OCI-LY1 (cell line): ENCODE results near the gene NRDE2.

Experiments used
- H2AFZ ChIP-seq: fragments of 200-600 bp; sonication (generic), shearing (Covaris generic); 2 replicates; pipeline ENCODE4 v1.6.0; 2014; ENCODE audit warnings: antibody characterized with exemption, mild to moderate bottlenecking, low read length
- H3F3A ChIP-seq: fragments of 200-600 bp; sonication (generic), shearing (Covaris generic); 2 replicates; pipeline ENCODE4 v1.6.0; 2014; ENCODE audit warnings: mild to moderate bottlenecking, antibody characterized with exemption, low read length, moderate library complexity; ENCODE audit not compliant: insufficient read depth
- H3K27ac ChIP-seq: fragments of 200-600 bp; sonication (generic); 2 replicates; pipeline ENCODE4 v1.5.1; 2014; ENCODE audit warnings: low read length, mixed run types, mild to moderate bottlenecking, low read depth; ENCODE audit not compliant: poor library complexity, severe bottlenecking
- H3K27me3 ChIP-seq: fragments of 200-600 bp; sonication (generic); 2 replicates; pipeline ENCODE4 v1.6.0; 2014; ENCODE audit warnings: antibody characterized with exemption, mild to moderate bottlenecking, low read length, moderate library complexity; ENCODE audit not compliant: insufficient read depth
- H3K36me3 ChIP-seq: fragments of 200-600 bp; sonication (generic); 2 replicates; pipeline ENCODE4 v1.6.1; 2014; ENCODE audit warnings: mild to moderate bottlenecking, antibody characterized with exemption, low read length, moderate library complexity, mixed read lengths; ENCODE audit not compliant: insufficient read depth
- H3K4me1 ChIP-seq: fragments of 200-600 bp; sonication (generic); 2 replicates; pipeline ENCODE4 v1.5.1; 2014; ENCODE audit warnings: mild to moderate bottlenecking, low read length, moderate library complexity; ENCODE audit not compliant: insufficient read depth, severe bottlenecking
- H3K4me2 ChIP-seq: fragments of 200-600 bp; sonication (generic), shearing (Covaris generic); 2 replicates; pipeline ENCODE4 v1.6.1; 2014; ENCODE audit warnings: low read length
- H3K4me3 ChIP-seq: fragments of 200-600 bp; sonication (generic); 2 replicates; pipeline ENCODE4 v1.5.1; 2014; ENCODE audit warnings: low read length, low read depth, mild to moderate bottlenecking, mixed read lengths; ENCODE audit not compliant: poor library complexity, severe bottlenecking
- H3K79me2 ChIP-seq: fragments of 200-600 bp; shearing (Covaris generic); 2 replicates; pipeline ENCODE4 v1.6.1; 2016; ENCODE audit warnings: mixed run types, low read length, mixed read lengths; ENCODE audit not compliant: insufficient read depth
- H3K9ac ChIP-seq: fragments of 200-600 bp; sonication (generic), shearing (Covaris generic); 2 replicates; pipeline ENCODE4 v1.6.1; 2014; ENCODE audit warnings: mild to moderate bottlenecking, low read length, mixed read lengths
- H3K9me2 ChIP-seq: fragments of 200-600 bp; sonication (generic), shearing (Covaris generic); 2 replicates; pipeline ENCODE4 v1.6.1; 2014; ENCODE audit warnings: low read depth, mild to moderate bottlenecking, low read length, mixed read lengths
- H3K9me3 ChIP-seq: fragments of 200-600 bp; shearing (Covaris generic); 2 replicates; pipeline ENCODE4 v1.6.1; 2014; ENCODE audit warnings: low read length, mixed read lengths
- H4K20me1 ChIP-seq: fragments of 200-600 bp; sonication (generic), shearing (Covaris generic); 2 replicates; pipeline ENCODE4 v1.6.0; 2016; ENCODE audit warnings: mild to moderate bottlenecking, low read length; ENCODE audit not compliant: insufficient read depth
- CTCF ChIP-seq: fragments of 200-600 bp; sonication (generic), shearing (Covaris generic); IDR thresholded peaks from 2 replicates; pipeline ENCODE4 v1.5.1; 2017; ENCODE audit warnings: mild to moderate bottlenecking, antibody characterized with exemption, low read length, moderate library complexity, mixed read lengths
- EZH2 ChIP-seq: fragments of 200-600 bp; sonication (generic), shearing (Covaris generic); IDR thresholded peaks from 2 replicates; pipeline ENCODE4 v1.8.0; 2017; ENCODE audit warnings: borderline replicate concordance, mixed run types, mild to moderate bottlenecking, antibody characterized with exemption, low read length, moderate library complexity, mixed read lengths

Gene NRDE2

GRCh38 chr14:90290337-90291011 is 41.3 kb downstream of the NRDE2 start:
- H3K4me3 ChIP-seq: no peak overlapping the region
- TF ChIP-seq EZH2 (no peak), CTCF (no peak)
- H3F3A ChIP-seq: no peaks in the 10 kb centered on the region
- no peaks in the 10 kb centered on the region for H3K27me3 ChIP-seq
- H3K9me3 ChIP-seq: no peaks in the 10 kb centered on the region
- no peaks in the 10 kb centered on the region for H3K9me2 ChIP-seq
- H3K4me2 ChIP-seq: no peak overlapping the region
- H3K27ac ChIP-seq: no peak overlapping the region
- peaks cover 66% of the 10 kb centered on the region for H3K36me3 ChIP-seq
- H3K79me2 ChIP-seq: no peaks in the 10 kb centered on the region
- no peaks in the 10 kb centered on the region for H4K20me1 ChIP-seq
- no peaks in the 10 kb centered on the region for H3K4me1 ChIP-seq
- no peak overlapping the region for H2AFZ ChIP-seq
- no peak overlapping the region for H3K9ac ChIP-seq

- Histone ChIP-seq H3F3A (no peaks in the 10 kb centered on the region), H3K9ac (no peak overlapping the region), H3K4me2 (no peak overlapping the region), H3K27ac (no peak overlapping the region), H3K9me3 (no peaks in the 10 kb centered on the region), H4K20me1 (no peaks in the 10 kb centered on the region), H2AFZ (no peak overlapping the region), H3K4me3 (no peak overlapping the region), H3K9me2 (no peaks in the 10 kb centered on the region), H3K79me2 (no peaks in the 10 kb centered on the region), H3K4me1 (no peaks in the 10 kb centered on the region), H3K27me3 (no peaks in the 10 kb centered on the region), H3K36me3 (peaks cover 56% of the 10 kb centered on the region)
- TF ChIP-seq EZH2: no peak
- TF ChIP-seq CTCF: no peak
These were observed 42.9 kb downstream of the NRDE2 start for GRCh38 chr14:90288651-90289355.

- H3K9me2 ChIP-seq: no peaks in the 10 kb centered on the region
- no peaks in the 10 kb centered on the region for H3K79me2 ChIP-seq
- H3K27ac ChIP-seq: no peak overlapping the region
- H3K4me3 ChIP-seq: no peak overlapping the region
- no peak overlapping the region for H3K9ac ChIP-seq
- H2AFZ ChIP-seq: no peak overlapping the region
- no peaks in the 10 kb centered on the region for H3F3A ChIP-seq
- peaks cover 55% of the 10 kb centered on the region for H3K36me3 ChIP-seq
- TF ChIP-seq EZH2 (no peak), CTCF (no peak)
- no peaks in the 10 kb centered on the region for H3K27me3 ChIP-seq
- H3K4me2 ChIP-seq: no peak overlapping the region
- no peaks in the 10 kb centered on the region for H4K20me1 ChIP-seq
- H3K9me3 ChIP-seq: no peaks in the 10 kb centered on the region
- no peaks in the 10 kb centered on the region for H3K4me1 ChIP-seq
These were observed 44.0 kb downstream of the NRDE2 start for GRCh38 chr14:90287791-90288190.
